ENCODE measurements around the gene MYO18A.
"Not testable (repeated sequence)": the region's sequence is repeated elsewhere in the genome, so short reads cannot be mapped to it uniquely, and the experiment has no call there.

Gene MYO18A

DNA sequence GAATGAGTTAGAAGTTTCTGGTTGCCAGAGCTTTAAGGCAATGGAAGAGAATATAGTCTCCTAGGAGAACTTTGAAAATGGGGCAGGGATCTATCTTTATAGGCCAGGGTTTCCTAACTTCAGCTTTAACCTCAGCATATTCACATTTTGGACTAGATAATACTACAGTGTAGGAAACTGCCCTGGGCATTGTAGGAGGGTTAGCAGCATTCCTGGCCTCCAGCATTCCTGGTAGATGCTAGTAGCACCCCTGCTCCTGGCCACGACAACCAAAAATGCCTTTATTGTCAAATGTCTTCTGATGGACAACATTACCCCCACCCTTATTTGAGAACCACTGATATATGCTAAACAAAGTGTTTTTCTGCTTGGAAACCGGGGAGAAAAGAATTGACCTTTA lies 27.8 kb upstream of the MYO18A start:
- Mint-ChIP-seq H3K36me3 (no peaks in the 10 kb centered on the region), H3K9me3 (ENCODE audit: low read depth) (no peaks in the 10 kb centered on the region), H3K4me1 (ENCODE audit: low read depth) (no peaks in the 10 kb centered on the region), H3K4me3 (no peak overlapping the region), H3K27ac (no peak overlapping the region), H3K27me3 (no peaks in the 10 kb centered on the region)

GRCh38 chr17:29205047-29205446 lies 24.8 kb upstream of the MYO18A start:
- H3K27me3 Mint-ChIP-seq: peaks cover 4% of the 10 kb centered on the region

GRCh38 chr17:29204068-29204804 lies 24.0 kb upstream of the MYO18A start:
- H3K36me3 Mint-ChIP-seq; H3K27ac Mint-ChIP-seq; H3K4me3 Mint-ChIP-seq; H3K9me3 Mint-ChIP-seq (ENCODE audit: low read depth); H3K27me3 Mint-ChIP-seq; H3K4me1 Mint-ChIP-seq (ENCODE audit: low read depth): not testable (repeated sequence)

More at GRCh38 chr17:29205047-29205446, 24.8 kb upstream of the MYO18A start:
- Mint-ChIP-seq H3K4me1 (ENCODE audit: low read depth) (no peaks in the 10 kb centered on the region), H3K36me3 (no peaks in the 10 kb centered on the region), H3K9me3 (ENCODE audit: low read depth) (no peaks in the 10 kb centered on the region), H3K27ac (no peak overlapping the region), H3K4me3 (no peak overlapping the region)

DNA sequence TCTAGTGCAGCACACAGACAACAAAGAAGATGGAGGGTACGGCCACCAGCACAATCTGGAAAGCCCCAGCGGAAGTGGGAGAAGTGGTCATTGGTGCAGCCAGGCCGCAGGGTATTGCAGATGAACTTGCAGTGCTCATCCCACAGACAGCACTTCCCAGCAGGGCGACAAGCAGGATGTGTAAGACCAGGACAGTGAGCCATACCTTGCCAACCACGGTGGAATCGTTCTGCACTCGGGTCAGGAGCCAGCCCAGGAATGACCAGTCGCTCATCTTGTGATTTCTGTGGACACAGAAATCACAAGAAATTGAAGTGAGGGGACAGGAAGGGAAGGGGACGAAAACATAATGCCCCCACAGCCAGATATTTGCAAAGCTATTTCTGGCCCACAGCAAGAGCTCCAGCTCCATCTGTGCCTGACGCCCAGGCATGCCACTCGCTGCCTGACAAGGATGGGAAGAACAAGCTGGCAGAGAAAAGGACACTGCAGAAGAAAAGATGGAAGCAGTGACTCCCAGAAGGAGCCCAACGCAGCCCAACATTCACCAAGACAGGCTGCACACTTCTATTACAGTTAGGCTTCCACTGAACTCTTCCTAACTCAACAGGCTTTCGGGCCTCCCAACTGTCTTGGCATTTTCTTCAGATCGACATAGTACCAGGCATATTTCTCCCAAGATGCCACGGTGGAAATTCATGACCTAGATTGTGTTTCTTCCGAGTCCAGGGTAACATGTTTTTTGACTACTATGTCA lies 17.5 kb upstream of the MYO18A start:
- H3K36me3 Mint-ChIP-seq: no peaks in the 10 kb centered on the region
- H3K9me3 Mint-ChIP-seq (ENCODE audit: low read depth): no peaks in the 10 kb centered on the region
- H3K27ac Mint-ChIP-seq: no peak overlapping the region
- H3K27me3 Mint-ChIP-seq: peaks cover 9% of the 10 kb centered on the region
- peaks cover 5% of the 10 kb centered on the region for H3K4me1 Mint-ChIP-seq (ENCODE audit: low read depth)
- H3K4me3 Mint-ChIP-seq: no peak overlapping the region

GRCh38 chr17:29196769-29197515 lies 16.7 kb upstream of the MYO18A start:
- no peak overlapping the region for H3K27ac Mint-ChIP-seq
- H3K4me1 Mint-ChIP-seq (ENCODE audit: low read depth): peaks cover 5% of the 10 kb centered on the region
- H3K36me3 Mint-ChIP-seq: no peaks in the 10 kb centered on the region
- H3K9me3 Mint-ChIP-seq (ENCODE audit: low read depth): no peaks in the 10 kb centered on the region
- H3K4me3 Mint-ChIP-seq: no peak overlapping the region
- H3K27me3 Mint-ChIP-seq: peaks cover 13% of the 10 kb centered on the region

DNA sequence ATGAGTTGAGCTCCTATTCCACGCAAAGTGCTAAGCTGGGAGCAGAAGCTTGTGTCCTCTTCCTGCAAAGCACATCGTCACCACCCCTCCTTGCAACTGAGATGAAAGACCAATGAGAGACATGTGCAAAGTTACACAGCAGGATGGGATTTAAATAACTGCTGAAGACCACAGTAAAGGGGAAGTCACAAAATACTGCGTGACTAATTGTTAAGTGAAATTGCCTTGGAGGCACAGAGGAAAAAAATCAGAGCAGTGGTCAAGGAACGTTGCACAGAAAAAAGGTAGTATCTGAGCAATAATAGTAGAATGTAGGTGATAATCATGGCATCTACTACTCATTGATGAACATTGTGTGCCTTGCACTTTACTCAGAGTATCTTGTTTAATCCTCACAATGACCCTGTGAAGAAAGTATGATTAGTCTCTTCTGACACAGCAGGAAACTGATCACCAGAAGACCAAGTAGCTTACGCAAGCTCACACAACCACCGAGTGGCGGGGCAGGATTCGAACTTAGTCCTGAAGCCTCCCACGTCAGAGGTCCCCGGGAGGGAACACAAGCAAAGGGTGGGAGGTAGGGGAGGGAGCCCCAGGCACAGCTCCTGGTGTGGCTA lies 15.4 kb upstream of the MYO18A start:
- peaks cover 5% of the 10 kb centered on the region for H3K4me1 Mint-ChIP-seq (ENCODE audit: low read depth)
- no peaks in the 10 kb centered on the region for H3K9me3 Mint-ChIP-seq (ENCODE audit: low read depth)
- no peak overlapping the region for H3K4me3 Mint-ChIP-seq
- H3K27me3 Mint-ChIP-seq: peaks cover 15% of the 10 kb centered on the region
- H3K36me3 Mint-ChIP-seq: no peaks in the 10 kb centered on the region
- no peak overlapping the region for H3K27ac Mint-ChIP-seq

DNA sequence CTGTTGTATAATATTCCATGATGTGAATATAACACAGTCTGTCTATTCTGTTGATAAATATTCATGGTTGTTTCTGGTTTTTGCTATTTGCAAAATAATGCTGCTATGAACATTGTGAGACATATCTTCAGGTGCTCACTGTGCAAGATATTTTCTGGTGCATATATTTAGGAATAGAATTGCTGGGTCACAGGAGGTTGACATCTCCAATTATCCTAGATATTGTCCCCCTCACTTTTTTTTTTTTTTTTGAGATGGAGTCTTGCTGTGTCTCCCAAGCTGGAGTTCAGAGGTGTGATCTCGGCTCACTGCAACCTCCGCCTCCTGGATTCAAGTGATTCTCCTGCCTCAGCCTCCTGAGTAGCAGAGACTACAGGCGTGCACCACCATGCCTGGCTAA lies 14.5 kb upstream of the MYO18A start:
- Mint-ChIP-seq H3K27me3 (peaks cover 13% of the 10 kb centered on the region), H3K4me1 (ENCODE audit: low read depth) (peaks cover 5% of the 10 kb centered on the region), H3K36me3 (no peaks in the 10 kb centered on the region), H3K4me3 (no peak overlapping the region), H3K9me3 (ENCODE audit: low read depth) (no peaks in the 10 kb centered on the region), H3K27ac (no peak overlapping the region)

GRCh38 chr17:29193146-29193545 lies 12.9 kb upstream of the MYO18A start:
- peaks cover 5% of the 10 kb centered on the region for H3K4me1 Mint-ChIP-seq (ENCODE audit: low read depth)
- H3K9me3 Mint-ChIP-seq (ENCODE audit: low read depth): no peaks in the 10 kb centered on the region
- no peaks in the 10 kb centered on the region for H3K36me3 Mint-ChIP-seq
- peaks cover 16% of the 10 kb centered on the region for H3K27me3 Mint-ChIP-seq
- H3K27ac Mint-ChIP-seq: no peak overlapping the region
- H3K4me3 Mint-ChIP-seq: no peak overlapping the region

- Mint-ChIP-seq H3K27me3 (peaks cover 13% of the 10 kb centered on the region), H3K27ac (no peak overlapping the region), H3K9me3 (ENCODE audit: low read depth) (no peaks in the 10 kb centered on the region), H3K4me3 (no peak overlapping the region), H3K36me3 (no peaks in the 10 kb centered on the region), H3K4me1 (ENCODE audit: low read depth) (peaks cover 5% of the 10 kb centered on the region)
Observed at GRCh38 chr17:29190592-29191207, 10.5 kb upstream of the MYO18A start.

- H3K4me3 Mint-ChIP-seq: no peak overlapping the region
- H3K9me3 Mint-ChIP-seq (ENCODE audit: low read depth): no peaks in the 10 kb centered on the region
- peaks cover under 1% of the 10 kb centered on the region for H3K4me1 Mint-ChIP-seq (ENCODE audit: low read depth)
- peaks cover 13% of the 10 kb centered on the region for H3K27me3 Mint-ChIP-seq
- H3K36me3 Mint-ChIP-seq: no peaks in the 10 kb centered on the region
- H3K27ac Mint-ChIP-seq: no peak overlapping the region
Observed at GRCh38 chr17:29190039-29190438, 9.8 kb upstream of the MYO18A start.

DNA sequence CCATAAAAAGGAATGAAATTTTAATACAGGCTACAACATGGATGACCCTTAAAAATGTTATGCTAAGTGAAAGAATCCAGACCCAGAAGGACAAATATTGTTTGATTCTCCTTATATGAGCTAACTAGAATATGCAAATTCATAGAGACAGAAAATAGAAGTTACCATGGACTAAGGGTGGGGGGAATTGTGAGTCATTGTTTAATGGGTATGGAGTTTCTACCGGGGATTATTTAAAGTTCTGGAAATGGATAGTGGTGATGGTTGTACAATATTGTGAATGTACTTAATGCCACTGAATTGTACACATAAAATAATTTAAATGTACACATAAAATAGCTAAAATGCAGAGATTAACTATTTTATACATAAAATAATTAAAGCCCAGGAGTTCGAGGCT lies 9.2 kb upstream of the MYO18A start:
- Mint-ChIP-seq H3K4me3 (no peak overlapping the region), H3K27ac (no peak overlapping the region), H3K9me3 (ENCODE audit: low read depth) (no peaks in the 10 kb centered on the region), H3K4me1 (ENCODE audit: low read depth) (no peaks in the 10 kb centered on the region), H3K27me3 (peaks cover 13% of the 10 kb centered on the region), H3K36me3 (no peaks in the 10 kb centered on the region)

DNA sequence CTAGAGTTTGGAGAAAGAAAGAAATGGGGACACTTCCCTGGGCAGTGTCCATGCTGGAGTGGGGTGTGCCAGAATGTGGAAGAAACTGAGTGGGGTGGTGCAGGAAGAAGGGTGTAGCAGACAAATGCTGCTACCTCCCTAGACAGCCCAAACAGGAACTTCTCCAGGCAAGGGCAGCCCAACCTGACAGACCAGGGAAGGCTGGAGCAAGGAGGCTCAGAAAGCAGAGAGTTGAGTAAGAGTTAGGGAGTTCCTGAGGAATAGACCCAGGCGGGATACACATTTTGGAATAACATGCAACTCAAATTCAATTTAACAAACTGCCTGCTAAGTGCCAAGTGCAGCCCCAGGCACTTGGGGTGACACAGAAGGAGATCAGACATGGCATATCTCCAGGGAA lies 1.0 kb upstream of the MYO18A start:
- Mint-ChIP-seq H3K4me1 (ENCODE audit: low read depth) (peaks cover 16% of the 10 kb centered on the region), H3K4me3 (peak overlapping the region; percentile 61)

GRCh38 chr17:29180788-29181160 lies 576 bp upstream of the MYO18A start:
- H3K36me3 Mint-ChIP-seq: peaks cover 5% of the 10 kb centered on the region
- no peaks in the 10 kb centered on the region for H3K27me3 Mint-ChIP-seq
- peaks cover 20% of the 10 kb centered on the region for H3K4me1 Mint-ChIP-seq (ENCODE audit: low read depth)
- H3K27ac Mint-ChIP-seq: no peak overlapping the region
- peak overlapping the region; percentile 61 for H3K4me3 Mint-ChIP-seq
- no peaks in the 10 kb centered on the region for H3K9me3 Mint-ChIP-seq (ENCODE audit: low read depth)

More for the DNA sequence above, 1.0 kb upstream of the MYO18A start:
- no peaks in the 10 kb centered on the region for H3K9me3 Mint-ChIP-seq (ENCODE audit: low read depth)
- no peaks in the 10 kb centered on the region for H3K27me3 Mint-ChIP-seq
- no peak overlapping the region for H3K27ac Mint-ChIP-seq
- peaks cover 5% of the 10 kb centered on the region for H3K36me3 Mint-ChIP-seq

DNA sequence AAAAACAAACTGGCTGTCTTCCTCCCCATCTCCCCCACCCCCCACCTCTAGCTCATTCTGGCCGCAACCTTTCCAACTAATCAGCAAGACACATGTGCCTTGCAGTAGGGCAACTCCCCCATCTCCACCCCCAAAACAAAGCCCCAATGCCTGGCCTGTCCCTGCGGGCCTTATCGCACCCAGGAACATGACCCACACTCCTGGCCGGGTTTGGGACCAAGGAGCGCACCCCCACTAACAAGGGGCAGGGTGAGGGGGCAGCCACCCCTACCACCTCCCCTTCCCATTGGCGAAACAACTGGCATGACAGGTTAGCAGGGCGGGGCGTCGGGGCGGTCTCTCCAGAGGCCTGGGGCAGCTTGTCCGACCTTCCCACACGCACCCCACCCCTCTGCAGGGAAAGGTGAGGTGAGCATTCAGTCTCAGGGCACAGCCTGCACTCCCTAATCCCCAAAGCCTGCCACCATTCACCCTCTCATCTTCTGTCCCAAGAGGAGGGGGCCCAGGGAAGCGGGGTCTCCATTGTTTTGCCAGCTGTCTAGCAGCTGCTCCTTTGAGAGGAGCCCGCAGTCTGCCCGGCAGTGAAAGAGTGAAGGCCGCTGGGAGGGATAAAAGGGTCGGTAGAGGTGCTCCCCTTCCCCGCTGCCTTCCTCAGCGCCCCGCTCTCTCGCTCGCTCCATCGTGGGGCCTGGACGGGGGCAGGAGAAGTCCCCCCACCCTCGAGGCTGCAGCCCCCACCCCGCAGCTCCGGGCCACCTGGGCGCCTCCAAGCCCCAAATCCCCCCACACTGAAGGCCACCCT lies 765 bp downstream of the MYO18A start:
- Mint-ChIP-seq H3K36me3 (peaks cover 5% of the 10 kb centered on the region), H3K27ac (no peak overlapping the region), H3K9me3 (ENCODE audit: low read depth) (no peaks in the 10 kb centered on the region)

More for the DNA sequence above, 765 bp downstream of the MYO18A start:
- peak overlapping the region; percentile 58 for H3K4me3 Mint-ChIP-seq
- H3K27me3 Mint-ChIP-seq: no peaks in the 10 kb centered on the region
- peaks cover 20% of the 10 kb centered on the region for H3K4me1 Mint-ChIP-seq (ENCODE audit: low read depth)
